HepG2 (cell line): ENCODE results near the gene CLDN15. TPM values are rescaled to one million over a fixed set of nuclear protein-coding genes. Genes with fewer than 3 reads are reported as not detected.

Source experiments
- AGO1 ChIP-seq: fragments of 200-400 bp; formaldehyde crosslinking; IDR thresholded peaks from 2 replicates; pipeline ENCODE4 v1.6.1; 2017; ENCODE audit warnings: mild to moderate bottlenecking, low read depth, low read length, moderate library complexity; ENCODE audit not compliant: poor library complexity, severe bottlenecking
- ATAD3A ChIP-seq: sonication (generic); formaldehyde crosslinking; IDR thresholded peaks from 2 replicates; pipeline ENCODE4 v1.4.0; 2020; ENCODE audit warnings: missing genetic modification reagents
- GMEB2 ChIP-seq: IDR thresholded peaks from 2 replicates; pipeline ENCODE4 v1.6.1; 2016; ENCODE audit warnings: missing biosample characterization, missing genetic modification reagents, low read depth
- HNF1B ChIP-seq: sonication (generic); formaldehyde crosslinking; IDR thresholded peaks from 2 replicates; pipeline ENCODE4 v1.5.1; 2020; ENCODE audit warnings: mild to moderate bottlenecking, moderate library complexity, missing genetic modification reagents
- HNRNPL ChIP-seq: fragments of 200-400 bp; formaldehyde crosslinking; IDR thresholded peaks from 2 replicates; pipeline ENCODE4 v1.6.1; 2017; ENCODE audit warnings: mild to moderate bottlenecking, low read depth, low read length
- KAT7 ChIP-seq: IDR thresholded peaks from 2 replicates; pipeline ENCODE4 v1.6.1; 2018; ENCODE audit warnings: borderline replicate concordance, missing compliant biosample characterization
- MLXIP ChIP-seq: sonication (generic); formaldehyde crosslinking; IDR thresholded peaks from 2 replicates; pipeline ENCODE4 v1.9.0; 2021; ENCODE audit warnings: missing genetic modification reagents, borderline replicate concordance
- NFATC3 ChIP-seq: sonication (generic); formaldehyde crosslinking; IDR thresholded peaks from 2 replicates; pipeline ENCODE4 v1.5.1; 2020; ENCODE audit warnings: mild to moderate bottlenecking, missing genetic modification reagents
- NONO ChIP-seq, 2 experiments: fragments of 450-650 bp in 1 of 2; sonication (generic) in 1 of 2; formaldehyde crosslinking in 1 of 2; IDR thresholded peaks in 1 of 2; conservative IDR thresholded peaks in 1 of 2; 2 replicates each; pipeline versions ENCODE4 v1.6.1 to v1.8.0; 2017 to 2022; ENCODE audit warnings: mild to moderate bottlenecking in 1 of 2, missing genetic modification reagents in 1 of 2, moderate library complexity in 1 of 2
- POGK ChIP-seq: sonication (generic); formaldehyde crosslinking; conservative IDR thresholded peaks from 2 replicates; pipeline ENCODE4 v1.8.0; 2022; ENCODE audit warnings: mild to moderate bottlenecking, moderate library complexity, missing genetic modification reagents
- POGZ ChIP-seq: sonication (generic); formaldehyde crosslinking; IDR thresholded peaks from 2 replicates; pipeline ENCODE4 v1.4.0; 2020; ENCODE audit warnings: mild to moderate bottlenecking, missing genetic modification reagents
- RELA ChIP-seq: sonication (generic); formaldehyde crosslinking; IDR thresholded peaks from 2 replicates; pipeline ENCODE4 v1.4.0; 2020; ENCODE audit warnings: missing genetic modification reagents
- RFXAP ChIP-seq: sonication (generic); formaldehyde crosslinking; IDR thresholded peaks from 2 replicates; pipeline ENCODE4 v1.4.0; 2020; ENCODE audit warnings: missing genetic modification reagents, borderline replicate concordance
- SMC3 ChIP-seq: IDR thresholded peaks from 2 replicates; pipeline ENCODE4 v1.6.1; 2011; ENCODE audit warnings: low read length, improper control_type of control experiment
- TP53 ChIP-seq: sonication (generic); formaldehyde crosslinking; conservative IDR thresholded peaks from 2 replicates; pipeline ENCODE4 v1.4.0; 2020; ENCODE audit warnings: missing genetic modification reagents
- ZBTB42 ChIP-seq: sonication (generic); formaldehyde crosslinking; IDR thresholded peaks from 2 replicates; pipeline ENCODE4 v1.5.0; 2020; ENCODE audit warnings: mild to moderate bottlenecking, missing genetic modification reagents
- ZNF20 ChIP-seq: sonication (generic); formaldehyde crosslinking; IDR thresholded peaks from 2 replicates; pipeline ENCODE4 v1.4.0; 2020; ENCODE audit warnings: mild to moderate bottlenecking, moderate library complexity, missing genetic modification reagents
- ZNF205 ChIP-seq: IDR thresholded peaks from 2 replicates; pipeline ENCODE4 v1.6.1; 2018; ENCODE audit warnings: missing biosample characterization, missing genetic modification reagents
- ZNF572 ChIP-seq: sonication (generic); formaldehyde crosslinking; IDR thresholded peaks from 2 replicates; pipeline ENCODE4 v1.5.1; 2020; ENCODE audit warnings: mild to moderate bottlenecking, missing genetic modification reagents
- ZNF577 ChIP-seq: sonication (generic); formaldehyde crosslinking; IDR thresholded peaks from 2 replicates; pipeline ENCODE4 v1.4.0; 2020; ENCODE audit warnings: mild to moderate bottlenecking, low read depth, missing genetic modification reagents, borderline replicate concordance
- ZNF629 ChIP-seq: sonication (generic); formaldehyde crosslinking; conservative IDR thresholded peaks from 2 replicates; pipeline ENCODE4 v1.5.0; 2020; ENCODE audit warnings: missing genetic modification reagents
- polyA plus RNA-seq, 8 experiments: library from polyadenylated mRNA; depleted of rRNA in 3 of 8; stranded (reverse) in 7 of 8; unstranded in 1 of 8; fragments of >200 nt; fragmentation: Illumina TruSeq in 4 of 8; extraction: Trizol in 4 of 8; gene quantifications; 2 replicates each; pipeline versions ENCODE4 v1.2.1 to v1.2.3, GENCODE V29; 2011 to 2016; ENCODE audit warnings: low read depth in 4 of 8, missing spikeins in 1 of 8, mixed read lengths in 1 of 8; ENCODE audit not compliant: insufficient read depth in 1 of 8
- total RNA-seq, 5 experiments: library from RNA; depleted of rRNA; stranded (reverse); fragments of >200 nt; fragmentation: Illumina TruSeq; extraction: Trizol; gene quantifications; 2 replicates each; pipeline ENCODE4 v1.2.3, GENCODE V29; 2016; ENCODE audit warnings: low read depth in 1 of 5

Gene CLDN15
- total and polyA plus RNA-seq, 2 of the 13 experiments (the other 11 are each of a cell fraction or from before 2014, with no cell fraction given), result 7.1 to 17.8 TPM

GRCh38 chr7:101218236-101219125 lies 19.1 kb downstream of the CLDN15 start (continued):
- TF ChIP-seq MLXIP (CRISPR knock-in tag), result no peak
- no peak for TF ChIP-seq SMC3
- TF ChIP-seq POGZ (CRISPR knock-in tag), result peak; percentile 57
- no peak for TF ChIP-seq AGO1
- TF ChIP-seq HNF1B, result peak; percentile 88
- TF ChIP-seq TP53, result no peak
- TF ChIP-seq ZNF629, result no peak
- no peak for TF ChIP-seq NONO (IDR thresholded peaks at IDR 0.05)
- no peak; the same call in 1 of the 2 replicates for TF ChIP-seq NONO (CRISPR knock-in tag; conservative IDR thresholded peaks at IDR 0.05)
- TF ChIP-seq RELA, result no peak
- TF ChIP-seq ZNF577, result no peak
- no peak for TF ChIP-seq KAT7 (CRISPR knock-in tag)
- no peak for TF ChIP-seq ZBTB42 (CRISPR knock-in tag)
- TF ChIP-seq ZNF20 (CRISPR knock-in tag), result no peak
- no peak for TF ChIP-seq ZNF205 (CRISPR knock-in tag)
- TF ChIP-seq RFXAP (CRISPR knock-in tag), result no peak
- no peak for TF ChIP-seq NFATC3 (CRISPR knock-in tag)
- peak; percentile 53; the same call in 1 of the 2 replicates for TF ChIP-seq POGK (CRISPR knock-in tag)
- no peak for TF ChIP-seq GMEB2
- no peak for TF ChIP-seq ATAD3A
- TF ChIP-seq ZNF572 (CRISPR knock-in tag), result 0 out of 2 replicates have a peak, but pooled peaks have one; percentile 34
- no peak for TF ChIP-seq HNRNPL
